NCI-H2107 treated with DMSO at 0.1 percent for 48 hours (cell line): ENCODE measurements around the gene ANKRD16.
"Not testable (repeated sequence)": the region's sequence is repeated elsewhere in the genome, so short reads cannot be mapped to it uniquely, and the experiment has no call there.

Experiments used
- DNase-seq: peaks from one replicate; lab custom pipeline; 2025; ENCODE audit not compliant: unreplicated experiment; lab: John Stamatoyannopoulos, UW

Gene ANKRD16

GRCh38 chr10:5877041-5877440, 12.7 kb downstream of the ANKRD16 start:
- not testable (repeated sequence) for DNase-seq

DNA sequence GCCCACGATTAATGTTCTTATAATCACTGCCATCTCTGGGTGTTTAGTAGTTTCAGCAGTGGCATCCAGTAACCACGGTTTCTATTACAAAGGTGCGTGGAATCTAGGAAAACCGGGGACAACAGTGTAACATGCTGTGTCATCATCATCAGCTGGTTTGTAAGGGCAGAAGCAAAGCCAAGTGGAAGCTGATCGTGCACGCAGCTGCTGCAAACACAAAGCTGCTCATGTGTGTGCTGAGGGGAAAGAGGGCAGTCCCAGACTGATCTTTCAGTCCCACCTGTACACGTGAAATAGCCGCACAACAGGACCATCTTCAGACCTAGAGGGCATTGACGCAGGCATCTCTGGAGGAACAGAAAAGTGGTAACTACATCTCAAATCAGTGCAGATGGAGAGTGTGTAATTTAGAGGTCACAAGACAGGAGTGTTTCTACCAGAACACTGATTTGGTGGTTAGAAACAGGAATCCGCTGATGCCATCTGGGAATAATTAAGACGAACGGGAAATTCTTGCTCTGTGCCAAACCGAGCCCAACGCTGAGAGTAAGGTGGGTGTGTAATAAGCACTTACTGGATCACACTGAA, 13.4 kb downstream of the ANKRD16 start:
- DNase-seq = peak; percentile 22

GRCh38 chr10:5873515-5873995, 16.1 kb downstream of the ANKRD16 start:
- DNase-seq = peak; percentile 66

DNA sequence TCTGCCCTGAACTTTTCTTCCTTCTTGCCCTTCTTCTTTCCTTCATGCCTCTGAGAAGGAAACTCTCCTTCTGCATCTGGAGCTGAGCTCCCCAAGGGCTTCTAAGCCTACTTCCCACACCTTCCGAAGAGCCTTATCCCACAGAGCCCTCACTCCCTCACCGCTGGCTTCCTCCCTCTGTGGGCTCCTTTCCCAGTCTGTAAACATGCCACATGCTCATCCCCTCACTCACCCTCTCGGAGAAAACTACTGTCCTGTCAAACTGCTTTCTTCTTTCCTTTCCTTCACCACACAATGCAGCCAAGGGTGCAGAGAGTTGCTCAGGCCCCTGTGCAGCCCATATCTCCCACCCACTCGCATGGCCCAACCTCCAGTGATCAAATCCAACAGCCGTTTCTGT, 18.1 kb downstream of the ANKRD16 start:
- no peak for DNase-seq

DNA sequence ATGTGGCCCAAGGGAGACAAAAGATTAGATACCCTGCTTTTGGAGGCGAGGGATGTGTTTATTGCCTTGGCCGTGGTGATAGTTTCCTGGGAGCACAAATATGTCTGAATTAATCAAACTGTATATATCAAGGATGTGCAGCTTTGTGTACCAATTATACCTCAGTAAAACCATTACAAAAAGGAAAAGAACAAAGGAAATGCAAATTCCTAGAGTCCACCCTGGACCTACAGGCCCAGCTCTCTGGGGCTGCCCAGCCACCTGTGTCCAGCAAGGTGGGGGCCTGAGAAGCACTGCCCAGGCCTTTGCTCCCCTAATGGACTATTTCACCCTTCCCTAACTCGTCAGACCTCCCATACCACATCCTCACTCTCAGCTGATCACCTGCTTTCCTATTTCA, 20.5 kb downstream of the ANKRD16 start:
- no peak for DNase-seq

DNA sequence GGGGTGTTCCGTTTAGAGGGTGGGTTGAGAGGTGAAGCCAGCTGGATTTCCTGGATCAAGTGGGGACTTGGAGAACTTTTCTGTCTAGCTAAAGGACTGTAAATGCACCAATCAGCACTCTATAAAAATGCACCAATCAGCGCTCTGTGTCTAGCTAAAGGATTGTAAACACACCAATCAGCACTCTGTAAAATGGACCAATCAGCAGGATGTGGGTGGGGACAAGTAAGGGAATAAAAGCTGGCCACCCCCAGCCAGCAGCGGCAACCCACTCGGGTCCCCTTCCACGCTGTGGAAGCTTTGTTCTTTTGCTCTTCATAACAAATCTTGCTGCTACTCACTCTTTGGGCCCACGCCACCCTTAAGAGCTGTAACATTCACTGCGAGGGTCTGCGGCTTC, 21.3 kb downstream of the ANKRD16 start:
- not testable (repeated sequence) for DNase-seq

GRCh38 chr10:5867091-5867615, 22.5 kb downstream of the ANKRD16 start:
- DNase-seq = not testable (repeated sequence)

DNA sequence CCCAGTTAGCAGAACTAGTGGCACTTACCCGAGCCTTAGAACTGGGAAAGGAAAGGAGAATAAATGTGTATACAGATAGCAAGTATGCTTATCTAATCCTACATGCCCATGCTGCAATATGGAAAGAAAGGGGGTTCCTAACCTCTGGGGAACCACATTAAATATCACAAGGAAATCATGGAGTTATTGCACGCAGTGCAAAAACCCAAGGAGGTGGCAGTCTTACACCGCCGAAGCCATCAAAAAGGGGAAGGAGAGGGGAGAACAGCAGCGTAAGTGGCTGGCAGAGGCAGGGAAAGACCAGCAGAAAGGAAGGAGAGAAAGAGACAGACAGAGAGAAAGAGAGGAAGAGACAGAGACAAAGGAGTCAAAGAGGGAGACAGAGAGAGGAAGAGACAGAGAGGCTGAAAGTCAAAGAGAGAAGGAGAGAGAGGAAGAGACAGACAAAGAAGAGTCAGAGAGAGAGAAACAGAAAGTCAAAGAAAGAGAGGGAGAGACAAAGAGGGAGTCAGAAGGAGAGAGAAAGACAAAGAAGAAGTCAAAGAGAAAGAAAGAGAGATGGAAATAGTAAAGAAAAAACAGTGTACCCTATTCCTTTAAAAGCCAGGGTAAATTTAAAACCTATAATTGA, 23.1 kb downstream of the ANKRD16 start:
- DNase-seq = not testable (repeated sequence)

DNA sequence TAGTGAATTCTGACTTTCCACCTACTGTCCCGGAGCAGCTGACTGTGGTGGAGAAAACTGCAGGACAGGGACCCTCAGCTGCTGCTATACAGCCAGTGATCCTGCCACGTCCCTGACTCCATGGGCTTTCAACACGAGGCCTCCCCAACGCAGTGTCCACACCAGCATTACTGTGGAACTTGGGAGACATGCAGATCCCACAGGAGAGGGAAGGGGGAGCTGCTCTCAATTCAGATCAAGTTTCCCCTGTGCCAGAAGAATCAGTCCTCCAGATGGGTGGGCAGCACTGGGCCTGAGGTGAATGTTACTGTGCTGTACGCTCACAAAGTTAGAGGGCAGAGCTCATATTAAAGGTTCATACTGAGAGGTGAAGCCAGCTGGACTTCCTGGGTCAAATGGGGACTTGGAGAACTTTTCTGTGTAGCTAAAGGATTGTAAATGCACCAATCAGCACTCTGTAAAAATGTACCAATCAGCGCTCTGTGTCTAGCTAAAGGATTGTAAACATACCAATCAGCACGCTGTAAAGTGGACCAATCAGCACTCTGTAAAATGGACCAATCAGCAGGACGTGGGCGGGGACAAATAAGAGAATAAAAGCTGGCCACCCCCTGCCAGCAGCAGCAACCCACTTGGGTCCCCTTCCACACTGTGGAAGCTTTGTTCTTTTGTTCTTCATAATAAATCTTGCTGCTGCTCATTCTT, 26.6 kb downstream of the ANKRD16 start:
- not testable (repeated sequence) for DNase-seq

DNA sequence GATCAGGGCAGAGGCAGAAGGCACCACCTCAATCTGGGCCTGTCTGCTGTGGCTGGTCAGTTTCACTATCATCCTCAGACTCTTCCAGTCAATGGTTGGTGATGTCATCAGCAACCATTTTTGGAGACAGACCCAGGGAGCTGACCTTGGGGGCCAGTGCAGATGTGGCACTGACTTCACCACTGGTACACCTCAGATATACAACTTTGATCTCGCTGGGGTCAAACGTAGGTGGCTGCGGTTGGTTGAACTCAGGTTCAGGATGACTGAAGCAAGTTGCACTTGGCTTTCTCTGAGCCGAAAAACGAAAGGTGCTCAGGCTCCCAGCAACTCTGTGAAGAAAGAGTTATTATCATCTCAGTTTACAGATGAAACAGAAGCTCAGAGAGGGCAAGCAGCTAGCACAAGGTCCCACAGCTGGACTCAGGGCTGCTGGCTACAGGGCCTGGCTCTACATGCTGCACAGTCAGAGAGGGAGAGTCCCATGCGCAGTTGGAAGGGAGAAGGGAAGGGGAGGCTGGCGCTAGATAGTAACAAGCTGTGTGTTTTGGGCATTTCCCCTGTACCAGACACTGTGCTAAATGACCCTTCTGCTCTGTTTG, 27.2 kb downstream of the ANKRD16 start:
- no peak for DNase-seq

GRCh38 chr10:5860066-5860465, 29.6 kb downstream of the ANKRD16 start:
- DNase-seq = no peak

DNA sequence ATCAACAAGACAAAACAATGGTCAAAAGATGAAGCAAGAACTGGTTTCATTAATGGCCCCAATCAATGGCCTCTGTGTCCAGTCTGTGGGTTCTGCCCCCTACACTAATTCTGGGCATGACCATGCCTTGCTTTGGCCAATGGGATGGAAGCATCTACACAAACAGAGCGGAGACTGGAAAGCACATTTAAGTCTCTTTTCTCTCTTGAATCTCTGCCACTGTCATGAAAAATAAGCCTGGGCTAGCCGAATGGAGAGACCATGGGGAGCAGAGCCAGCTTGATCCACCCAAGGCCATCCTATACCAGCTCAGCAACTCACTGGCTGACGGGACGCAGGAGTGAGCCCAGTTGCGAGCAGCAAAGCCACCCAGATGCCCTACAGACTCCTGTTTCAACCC, 30.9 kb downstream of the ANKRD16 start:
- no peak for DNase-seq

DNA sequence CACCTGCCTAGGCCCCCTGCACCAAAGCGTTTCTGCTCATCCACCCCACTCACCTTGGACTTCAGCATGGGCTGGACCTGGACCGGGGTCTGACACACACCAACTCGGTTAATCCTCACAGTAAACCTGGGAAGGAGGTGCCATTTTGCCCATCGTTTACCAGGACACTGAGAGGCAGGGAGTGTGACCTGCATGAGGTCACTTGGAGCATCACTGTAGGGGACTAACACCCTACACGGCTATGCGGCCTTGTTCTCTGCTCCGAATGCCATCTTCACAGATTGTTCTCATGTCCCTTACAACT, 33.0 kb downstream of the ANKRD16 start:
- DNase-seq = no peak

DNA sequence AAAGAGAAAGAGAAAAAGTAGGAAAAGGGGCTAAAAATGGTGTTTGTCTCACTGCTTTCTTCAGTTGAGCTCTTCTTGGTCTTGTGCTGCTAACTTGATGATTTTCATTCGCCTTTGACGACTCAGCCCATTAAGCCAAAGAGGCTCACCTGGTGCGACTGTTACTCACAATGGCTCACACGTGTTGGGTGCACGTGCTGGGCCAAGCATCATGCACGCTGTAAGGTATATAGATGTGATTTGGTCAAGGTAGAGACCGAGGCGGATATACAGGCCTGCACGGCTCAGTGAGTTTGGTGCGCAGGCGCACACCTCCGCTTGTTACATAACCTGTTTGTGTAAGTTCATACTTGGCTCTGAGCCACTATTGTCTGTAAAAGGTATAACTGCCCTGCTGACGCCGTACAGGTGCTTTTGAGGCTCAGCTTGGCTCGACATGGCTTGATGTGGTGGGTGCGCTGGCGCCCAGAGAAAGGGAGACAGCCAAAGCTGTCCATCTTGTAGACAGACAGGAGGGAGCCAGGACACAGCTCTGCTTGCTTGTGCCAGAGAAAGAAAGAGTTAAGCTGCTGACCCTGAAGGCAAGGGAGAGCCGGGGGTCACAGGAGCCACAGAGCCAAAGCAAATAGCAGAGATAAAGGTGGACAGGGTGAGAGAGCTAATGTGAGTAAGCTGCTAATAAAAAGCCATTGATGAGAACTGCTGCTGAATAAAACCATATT, 33.6 kb downstream of the ANKRD16 start:
- DNase-seq = no peak

GRCh38 chr10:5854131-5854475, 35.6 kb downstream of the ANKRD16 start:
- DNase-seq = no peak

DNA sequence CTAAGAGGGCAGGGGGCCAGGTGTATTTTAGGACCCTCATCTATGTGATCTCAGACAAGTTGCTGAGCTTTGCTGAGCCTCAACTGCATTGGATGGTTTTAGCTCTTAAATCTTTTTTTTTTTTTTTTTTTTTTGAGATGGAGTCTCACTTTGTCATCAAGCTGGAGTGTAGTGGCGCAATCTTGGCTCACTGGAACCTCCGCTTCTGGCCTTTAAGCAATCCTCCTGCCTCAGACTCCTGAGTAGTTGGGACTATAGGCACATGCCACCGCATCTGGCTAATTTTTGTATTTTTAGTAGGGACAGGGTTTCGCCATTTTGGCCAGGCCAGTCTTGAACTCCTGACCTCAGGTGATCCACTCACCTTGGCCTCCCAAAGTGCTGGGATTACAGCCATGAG, 43.0 kb downstream of the ANKRD16 start:
- not testable (repeated sequence) for DNase-seq

- no peak for DNase-seq
Observed at GRCh38 chr10:5844345-5845055, 45.2 kb downstream of the ANKRD16 start.

- DNase-seq = no peak
Observed at GRCh38 chr10:5843686-5844344, 45.9 kb downstream of the ANKRD16 start.

DNA sequence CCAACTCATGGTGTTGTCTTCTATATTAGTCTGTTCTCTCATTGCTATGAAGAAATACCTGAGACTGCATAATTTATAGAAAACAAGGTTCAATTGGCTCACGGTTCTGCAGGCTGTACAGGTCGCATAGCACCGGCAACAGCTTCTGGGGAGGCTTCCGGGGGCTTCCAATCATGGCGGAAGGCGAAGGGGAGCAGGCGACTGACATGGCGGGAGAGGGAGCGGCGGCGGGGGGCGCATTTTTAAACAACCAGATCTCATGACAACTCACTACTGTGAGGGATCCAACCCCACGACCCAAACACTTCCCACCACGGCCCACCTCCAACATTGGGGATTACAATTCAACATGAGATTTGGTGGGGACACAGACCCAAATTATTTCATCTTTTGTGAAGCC, 47.7 kb downstream of the ANKRD16 start:
- DNase-seq = no peak
